K562 (cell line): ENCODE data around the gene CD3D. TPM values are rescaled to one million over a fixed set of nuclear protein-coding genes. Genes with fewer than 3 reads are reported as not detected.

Experiments
- CEBPB ChIP-seq: fragments of 450-650 bp; IDR thresholded peaks from 2 replicates; pipeline ENCODE4 v1.6.1; 2016; ENCODE audit warnings: missing genetic modification characterization, missing compliant biosample characterization
- FOXJ2 ChIP-seq: fragments of 200-800 bp; sonication (Bioruptor generic); IDR thresholded peaks from 2 replicates; pipeline ENCODE4 v1.6.1; 2016; ENCODE audit warnings: missing genetic modification characterization, missing compliant biosample characterization
- GATA2 ChIP-seq: sonication (generic); formaldehyde crosslinking; IDR thresholded peaks from 2 replicates; pipeline ENCODE4 v1.4.0; 2020; ENCODE audit warnings: mild to moderate bottlenecking, missing genetic modification reagents
- MEF2D ChIP-seq: conservative IDR thresholded peaks from 2 replicates; pipeline ENCODE4 v1.6.1; 2016; ENCODE audit warnings: low read depth, missing genetic modification characterization, missing compliant biosample characterization
- MTA3 ChIP-seq: fragments of 450-650 bp; formaldehyde crosslinking; IDR thresholded peaks from 2 replicates; pipeline ENCODE4 v1.6.1; 2017; ENCODE audit warnings: mild to moderate bottlenecking, borderline replicate concordance
- NR2C2 ChIP-seq, 2 experiments: fragments of 200-800 bp in 1 of 2; sonication (Bioruptor generic) in 1 of 2; sonication (generic) in 1 of 2; formaldehyde crosslinking in 1 of 2; IDR thresholded peaks; 2 replicates each; pipeline versions ENCODE4 v1.6.1 to v1.8.0; 2016 to 2022; ENCODE audit warnings: mild to moderate bottlenecking in 1 of 2, missing compliant biosample characterization in 1 of 2, missing genetic modification characterization in 1 of 2, missing genetic modification reagents in 1 of 2
- POU5F1 ChIP-seq: fragments of 150-350 bp; IDR thresholded peaks from 2 replicates; pipeline ENCODE4 v1.6.1; 2014; ENCODE audit warnings: borderline replicate concordance, low read length, low read depth, mild to moderate bottlenecking; ENCODE audit not compliant: partially characterized antibody
- SPI1 ChIP-seq: IDR thresholded peaks from 2 replicates; pipeline ENCODE4 v1.6.1; 2011; ENCODE audit warnings: low read depth, low read length, control low read depth, borderline replicate concordance
- TBL1XR1 ChIP-seq, 2 experiments: IDR thresholded peaks; 2 replicates each; pipeline ENCODE4 v1.6.1; 2012; ENCODE audit warnings: improper control_type of control experiment in 2 of 2, low read length in 2 of 2, mild to moderate bottlenecking in 1 of 2
- polyA plus RNA-seq, 8 experiments: library from polyadenylated mRNA; depleted of rRNA in 4 of 8; stranded (reverse) in 5 of 8; unstranded in 3 of 8; fragments of >200 nt; fragmentation: Nextera tagmentation in 2 of 8; fragmentation: Illumina TruSeq in 1 of 8; extraction: Ambion mirVana in 2 of 8; extraction: Trizol in 1 of 8; gene quantifications; 2 replicates each; pipeline versions ENCODE4 v1.2.1 to v1.2.3, GENCODE V29; 2011 to 2014; ENCODE audit warnings: inconsistent platforms in 1 of 8, missing spikeins in 1 of 8
- total RNA-seq, 7 experiments: library from RNA; depleted of rRNA in 6 of 7; stranded (reverse); fragments of >200 nt in 6 of 7; fragmentation: Illumina TruSeq in 2 of 7; extraction: Trizol in 2 of 7; gene quantifications; 2 replicates each; pipeline versions ENCODE4 v1.2.1 to v1.2.3, GENCODE V29; 2011 to 2021; ENCODE audit warnings: low replicate concordance in 1 of 7
- TF ChIP-seq, protein P1 (sequence below): fragments of 250-450 bp; sonication (Bioruptor Pico); IDR thresholded peaks from 2 replicates; pipeline ENCODE4 v1.5.0; 2021
- TF ChIP-seq, protein P2 (sequence below): sonication (generic); formaldehyde crosslinking; IDR thresholded peaks from 2 replicates; pipeline ENCODE4 v1.8.0; 2022; ENCODE audit warnings: missing genetic modification reagents, mild to moderate bottlenecking, borderline replicate concordance
- TF ChIP-seq, protein P3 (sequence below): fragments of 450-650 bp; formaldehyde crosslinking; IDR thresholded peaks from 2 replicates; pipeline ENCODE4 v1.4.0; 2022; ENCODE audit warnings: missing genetic modification characterization
- TF ChIP-seq, protein P4 (sequence below), 2 experiments: fragments of 450-650 bp; conservative IDR thresholded peaks; 2 replicates each; pipeline ENCODE4 v1.6.1; 2017; ENCODE audit warnings: mild to moderate bottlenecking in 2 of 2, moderate library complexity in 2 of 2
- TF ChIP-seq, protein P5 (sequence below): sonication (generic); formaldehyde crosslinking; IDR thresholded peaks from 2 replicates; pipeline ENCODE4 v1.8.1; 2023; ENCODE audit warnings: mild to moderate bottlenecking, missing genetic modification reagents
- TF ChIP-seq, protein P6 (sequence below): fragments of 450-650 bp; IDR thresholded peaks from 2 replicates; pipeline ENCODE4 v1.6.1; 2017; ENCODE audit warnings: antibody characterized with exemption, mild to moderate bottlenecking

Gene CD3D
- total and polyA plus RNA-seq, 9 of the 15 experiments (the other 6 are each of a cell fraction or from before 2014, with no cell fraction given): 36.2 to 238 (median 67.1) TPM

DNA sequence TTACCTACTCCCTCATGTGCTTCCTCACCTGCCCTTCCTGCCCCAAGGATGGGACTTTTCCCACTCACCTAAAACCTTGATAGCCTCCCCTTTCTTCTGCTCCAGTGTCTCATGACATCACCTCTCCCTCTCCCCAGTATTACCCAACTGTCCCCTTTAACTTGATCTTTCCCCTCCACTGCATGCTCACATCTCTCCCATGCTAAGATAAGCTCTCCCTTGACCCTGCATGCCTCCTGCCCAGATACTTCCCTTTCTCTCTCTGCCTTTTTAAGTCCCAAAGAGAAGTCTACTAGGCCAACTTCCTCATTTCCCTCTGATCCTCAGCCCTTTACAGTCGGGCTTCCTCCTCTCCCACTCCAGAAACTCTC is 23.2 kb downstream of the CD3D start (continued):
- TF ChIP-seq, protein P1, sequence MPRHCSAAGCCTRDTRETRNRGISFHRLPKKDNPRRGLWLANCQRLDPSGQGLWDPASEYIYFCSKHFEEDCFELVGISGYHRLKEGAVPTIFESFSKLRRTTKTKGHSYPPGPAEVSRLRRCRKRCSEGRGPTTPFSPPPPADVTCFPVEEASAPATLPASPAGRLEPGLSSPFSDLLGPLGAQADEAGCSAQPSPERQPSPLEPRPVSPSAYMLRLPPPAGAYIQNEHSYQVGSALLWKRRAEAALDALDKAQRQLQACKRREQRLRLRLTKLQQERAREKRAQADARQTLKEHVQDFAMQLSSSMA: no peak
- no peak for TF ChIP-seq NR2C2 (CRISPR knock-in tag; IDR thresholded peaks at IDR 0.05)
- peak; percentile 77; the same call in 1 of the 2 replicates for TF ChIP-seq NR2C2 (tag; IDR thresholded peaks at IDR 0.05)
- peak; percentile 81 for TF ChIP-seq CEBPB
- TF ChIP-seq, protein P2, sequence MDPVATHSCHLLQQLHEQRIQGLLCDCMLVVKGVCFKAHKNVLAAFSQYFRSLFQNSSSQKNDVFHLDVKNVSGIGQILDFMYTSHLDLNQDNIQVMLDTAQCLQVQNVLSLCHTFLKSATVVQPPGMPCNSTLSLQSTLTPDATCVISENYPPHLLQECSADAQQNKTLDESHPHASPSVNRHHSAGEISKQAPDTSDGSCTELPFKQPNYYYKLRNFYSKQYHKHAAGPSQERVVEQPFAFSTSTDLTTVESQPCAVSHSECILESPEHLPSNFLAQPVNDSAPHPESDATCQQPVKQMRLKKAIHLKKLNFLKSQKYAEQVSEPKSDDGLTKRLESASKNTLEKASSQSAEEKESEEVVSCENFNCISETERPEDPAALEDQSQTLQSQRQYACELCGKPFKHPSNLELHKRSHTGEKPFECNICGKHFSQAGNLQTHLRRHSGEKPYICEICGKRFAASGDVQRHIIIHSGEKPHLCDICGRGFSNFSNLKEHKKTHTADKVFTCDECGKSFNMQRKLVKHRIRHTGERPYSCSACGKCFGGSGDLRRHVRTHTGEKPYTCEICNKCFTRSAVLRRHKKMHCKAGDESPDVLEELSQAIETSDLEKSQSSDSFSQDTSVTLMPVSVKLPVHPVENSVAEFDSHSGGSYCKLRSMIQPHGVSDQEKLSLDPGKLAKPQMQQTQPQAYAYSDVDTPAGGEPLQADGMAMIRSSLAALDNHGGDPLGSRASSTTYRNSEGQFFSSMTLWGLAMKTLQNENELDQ (CRISPR knock-in tag): no peak
- TF ChIP-seq, protein P3, sequence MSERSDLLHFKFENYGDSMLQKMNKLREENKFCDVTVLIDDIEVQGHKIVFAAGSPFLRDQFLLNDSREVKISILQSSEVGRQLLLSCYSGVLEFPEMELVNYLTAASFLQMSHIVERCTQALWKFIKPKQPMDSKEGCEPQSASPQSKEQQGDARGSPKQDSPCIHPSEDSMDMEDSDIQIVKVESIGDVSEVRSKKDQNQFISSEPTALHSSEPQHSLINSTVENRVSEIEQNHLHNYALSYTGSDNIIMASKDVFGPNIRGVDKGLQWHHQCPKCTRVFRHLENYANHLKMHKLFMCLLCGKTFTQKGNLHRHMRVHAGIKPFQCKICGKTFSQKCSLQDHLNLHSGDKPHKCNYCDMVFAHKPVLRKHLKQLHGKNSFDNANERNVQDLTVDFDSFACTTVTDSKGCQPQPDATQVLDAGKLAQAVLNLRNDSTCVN: no peak
- no peak for TF ChIP-seq POU5F1
- TF ChIP-seq MTA3: peak; percentile 66; the same call in 1 of the 2 replicates
- TF ChIP-seq, protein P4, sequence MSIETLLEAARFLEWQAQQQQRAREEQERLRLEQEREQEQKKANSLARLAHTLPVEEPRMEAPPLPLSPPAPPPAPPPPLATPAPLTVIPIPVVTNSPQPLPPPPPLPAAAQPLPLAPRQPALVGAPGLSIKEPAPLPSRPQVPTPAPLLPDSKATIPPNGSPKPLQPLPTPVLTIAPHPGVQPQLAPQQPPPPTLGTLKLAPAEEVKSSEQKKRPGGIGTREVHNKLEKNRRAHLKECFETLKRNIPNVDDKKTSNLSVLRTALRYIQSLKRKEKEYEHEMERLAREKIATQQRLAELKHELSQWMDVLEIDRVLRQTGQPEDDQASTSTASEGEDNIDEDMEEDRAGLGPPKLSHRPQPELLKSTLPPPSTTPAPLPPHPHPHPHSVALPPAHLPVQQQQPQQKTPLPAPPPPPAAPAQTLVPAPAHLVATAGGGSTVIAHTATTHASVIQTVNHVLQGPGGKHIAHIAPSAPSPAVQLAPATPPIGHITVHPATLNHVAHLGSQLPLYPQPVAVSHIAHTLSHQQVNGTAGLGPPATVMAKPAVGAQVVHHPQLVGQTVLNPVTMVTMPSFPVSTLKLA (conservative IDR thresholded peaks at IDR 0.05): 0 out of 4 replicates have a peak, but pooled peaks of 1 of the 2 experiments have one; percentile 28
- TF ChIP-seq, protein P5, sequence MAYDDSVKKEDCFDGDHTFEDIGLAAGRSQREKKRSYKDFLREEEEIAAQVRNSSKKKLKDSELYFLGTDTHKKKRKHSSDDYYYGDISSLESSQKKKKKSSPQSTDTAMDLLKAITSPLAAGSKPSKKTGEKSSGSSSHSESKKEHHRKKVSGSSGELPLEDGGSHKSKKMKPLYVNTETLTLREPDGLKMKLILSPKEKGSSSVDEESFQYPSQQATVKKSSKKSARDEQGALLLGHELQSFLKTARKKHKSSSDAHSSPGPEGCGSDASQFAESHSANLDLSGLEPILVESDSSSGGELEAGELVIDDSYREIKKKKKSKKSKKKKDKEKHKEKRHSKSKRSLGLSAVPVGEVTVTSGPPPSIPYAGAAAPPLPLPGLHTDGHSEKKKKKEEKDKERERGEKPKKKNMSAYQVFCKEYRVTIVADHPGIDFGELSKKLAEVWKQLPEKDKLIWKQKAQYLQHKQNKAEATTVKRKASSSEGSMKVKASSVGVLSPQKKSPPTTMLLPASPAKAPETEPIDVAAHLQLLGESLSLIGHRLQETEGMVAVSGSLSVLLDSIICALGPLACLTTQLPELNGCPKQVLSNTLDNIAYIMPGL (CRISPR knock-in tag): no peak
- TF ChIP-seq FOXJ2 (tag): peak; percentile 57; the same call in 1 of the 2 replicates
- TF ChIP-seq TBL1XR1 (IDR thresholded peaks at IDR 0.05; ENCODE audit: low read length in 2 of 2): no peak
- peak; percentile 38 for TF ChIP-seq GATA2
- TF ChIP-seq MEF2D (tag): 0 out of 2 replicates have a peak, but pooled peaks have one; percentile 14
- peak; percentile 92 for TF ChIP-seq SPI1
- TF ChIP-seq, protein P6, sequence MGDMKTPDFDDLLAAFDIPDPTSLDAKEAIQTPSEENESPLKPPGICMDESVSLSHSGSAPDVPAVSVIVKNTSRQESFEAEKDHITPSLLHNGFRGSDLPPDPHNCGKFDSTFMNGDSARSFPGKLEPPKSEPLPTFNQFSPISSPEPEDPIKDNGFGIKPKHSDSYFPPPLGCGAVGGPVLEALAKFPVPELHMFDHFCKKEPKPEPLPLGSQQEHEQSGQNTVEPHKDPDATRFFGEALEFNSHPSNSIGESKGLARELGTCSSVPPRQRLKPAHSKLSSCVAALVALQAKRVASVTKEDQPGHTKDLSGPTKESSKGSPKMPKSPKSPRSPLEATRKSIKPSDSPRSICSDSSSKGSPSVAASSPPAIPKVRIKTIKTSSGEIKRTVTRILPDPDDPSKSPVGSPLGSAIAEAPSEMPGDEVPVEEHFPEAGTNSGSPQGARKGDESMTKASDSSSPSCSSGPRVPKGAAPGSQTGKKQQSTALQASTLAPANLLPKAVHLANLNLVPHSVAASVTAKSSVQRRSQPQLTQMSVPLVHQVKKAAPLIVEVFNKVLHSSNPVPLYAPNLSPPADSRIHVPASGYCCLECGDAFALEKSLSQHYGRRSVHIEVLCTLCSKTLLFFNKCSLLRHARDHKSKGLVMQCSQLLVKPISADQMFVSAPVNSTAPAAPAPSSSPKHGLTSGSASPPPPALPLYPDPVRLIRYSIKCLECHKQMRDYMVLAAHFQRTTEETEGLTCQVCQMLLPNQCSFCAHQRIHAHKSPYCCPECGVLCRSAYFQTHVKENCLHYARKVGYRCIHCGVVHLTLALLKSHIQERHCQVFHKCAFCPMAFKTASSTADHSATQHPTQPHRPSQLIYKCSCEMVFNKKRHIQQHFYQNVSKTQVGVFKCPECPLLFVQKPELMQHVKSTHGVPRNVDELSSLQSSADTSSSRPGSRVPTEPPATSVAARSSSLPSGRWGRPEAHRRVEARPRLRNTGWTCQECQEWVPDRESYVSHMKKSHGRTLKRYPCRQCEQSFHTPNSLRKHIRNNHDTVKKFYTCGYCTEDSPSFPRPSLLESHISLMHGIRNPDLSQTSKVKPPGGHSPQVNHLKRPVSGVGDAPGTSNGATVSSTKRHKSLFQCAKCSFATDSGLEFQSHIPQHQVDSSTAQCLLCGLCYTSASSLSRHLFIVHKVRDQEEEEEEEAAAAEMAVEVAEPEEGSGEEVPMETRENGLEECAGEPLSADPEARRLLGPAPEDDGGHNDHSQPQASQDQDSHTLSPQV: no peak
